IPS-20b (cell line): ENCODE measurements around the gene RITA1.
"Not testable (repeated sequence)": the region's sequence is repeated elsewhere in the genome, so short reads cannot be mapped to it uniquely, and the experiment has no call there.

Experiments used
- H3K27ac ChIP-seq: one replicate; pipeline ENCODE4 v1.5.1; 2013; ENCODE audit warnings: low read length
- H3K27me3 ChIP-seq: 2 replicates; pipeline ENCODE4 v1.6.1; 2013; ENCODE audit warnings: mild to moderate bottlenecking, low read length, inconsistent platforms; ENCODE audit not compliant: insufficient read depth
- H3K36me3 ChIP-seq: 2 replicates; pipeline ENCODE4 v1.6.1; 2013; ENCODE audit warnings: low read depth, mild to moderate bottlenecking, inconsistent platforms, low read length, moderate library complexity; ENCODE audit not compliant: insufficient read depth
- H3K4me1 ChIP-seq: 2 replicates; pipeline ENCODE4 v1.6.1; 2013; ENCODE audit warnings: mild to moderate bottlenecking, control low read depth, inconsistent platforms, low read length, moderate library complexity; ENCODE audit not compliant: insufficient read depth
- H3K4me3 ChIP-seq: 2 replicates; pipeline ENCODE4 v1.5.1; 2013; ENCODE audit warnings: mild to moderate bottlenecking, low read length, inconsistent platforms
- H3K9ac ChIP-seq: 2 replicates; pipeline ENCODE4 v1.6.1; 2013; ENCODE audit warnings: low read depth, mild to moderate bottlenecking, inconsistent platforms, low read length, moderate library complexity
- H3K9me3 ChIP-seq: 2 replicates; pipeline ENCODE4 v1.6.1; 2013; ENCODE audit warnings: mild to moderate bottlenecking, low read depth, low read length, inconsistent platforms; ENCODE audit not compliant: insufficient read depth

Gene RITA1, protein sequence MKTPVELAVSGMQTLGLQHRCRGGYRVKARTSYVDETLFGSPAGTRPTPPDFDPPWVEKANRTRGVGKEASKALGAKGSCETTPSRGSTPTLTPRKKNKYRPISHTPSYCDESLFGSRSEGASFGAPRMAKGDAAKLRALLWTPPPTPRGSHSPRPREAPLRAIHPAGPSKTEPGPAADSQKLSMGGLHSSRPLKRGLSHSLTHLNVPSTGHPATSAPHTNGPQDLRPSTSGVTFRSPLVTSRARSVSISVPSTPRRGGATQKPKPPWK

DNA sequence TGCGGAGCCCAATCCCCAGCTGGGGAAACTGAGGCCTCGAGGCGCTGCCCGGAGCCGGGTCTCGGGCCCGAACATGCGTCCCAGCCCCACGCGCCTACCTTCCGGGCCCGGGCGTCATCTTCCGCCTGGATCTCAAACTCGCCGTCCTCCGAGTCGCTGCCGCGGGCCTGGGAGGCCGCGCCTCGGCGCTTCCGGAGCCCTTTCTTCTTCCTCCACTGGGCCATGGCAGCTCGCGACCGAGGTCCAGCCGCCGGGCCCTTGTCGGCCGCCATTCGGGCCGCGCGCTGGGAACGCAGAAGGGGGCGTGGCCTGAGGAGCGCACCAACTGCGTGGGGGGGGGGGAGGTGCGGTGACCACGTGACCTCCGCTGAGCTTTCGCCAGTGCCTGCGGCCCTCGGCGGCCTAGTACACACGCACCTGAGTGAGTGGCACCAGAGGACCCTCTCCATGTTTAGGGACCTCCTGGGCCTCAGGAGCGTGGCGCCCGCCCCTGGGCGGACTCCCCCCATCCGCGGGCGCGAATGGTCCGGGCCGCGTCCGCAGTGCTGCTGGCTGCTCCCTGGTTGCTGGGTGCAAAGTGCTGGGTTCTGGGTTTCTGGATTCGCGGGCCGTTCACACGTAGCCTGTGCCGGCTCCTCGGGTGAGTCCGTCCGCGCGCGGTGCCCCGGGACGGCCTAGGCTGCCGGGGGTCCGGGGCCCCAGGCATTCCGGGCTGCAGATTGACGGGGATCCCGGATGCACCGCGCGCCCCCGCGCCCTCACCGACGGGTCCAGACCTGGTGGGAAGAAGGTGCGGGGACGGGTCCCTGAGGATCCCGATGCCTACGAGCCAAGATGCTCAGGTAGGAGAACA is at the start of gene RITA1, which contains the start of gene DDX54:
Gene RITA1 (plus strand): TSS at position 542 of the 853 bp plus-strand sequence. CDS start 1,026 bp downstream, outside the sequence.
Gene DDX54 (minus strand): TSS at position 299 of the 853 bp plus-strand sequence. CDS start 27 bp downstream, at position 272.
- Histone ChIP-seq H3K27ac (peak within 1 kb of the TSS; percentile 82), H3K9ac (peak within 1 kb of the TSS; percentile 96)

DNA sequence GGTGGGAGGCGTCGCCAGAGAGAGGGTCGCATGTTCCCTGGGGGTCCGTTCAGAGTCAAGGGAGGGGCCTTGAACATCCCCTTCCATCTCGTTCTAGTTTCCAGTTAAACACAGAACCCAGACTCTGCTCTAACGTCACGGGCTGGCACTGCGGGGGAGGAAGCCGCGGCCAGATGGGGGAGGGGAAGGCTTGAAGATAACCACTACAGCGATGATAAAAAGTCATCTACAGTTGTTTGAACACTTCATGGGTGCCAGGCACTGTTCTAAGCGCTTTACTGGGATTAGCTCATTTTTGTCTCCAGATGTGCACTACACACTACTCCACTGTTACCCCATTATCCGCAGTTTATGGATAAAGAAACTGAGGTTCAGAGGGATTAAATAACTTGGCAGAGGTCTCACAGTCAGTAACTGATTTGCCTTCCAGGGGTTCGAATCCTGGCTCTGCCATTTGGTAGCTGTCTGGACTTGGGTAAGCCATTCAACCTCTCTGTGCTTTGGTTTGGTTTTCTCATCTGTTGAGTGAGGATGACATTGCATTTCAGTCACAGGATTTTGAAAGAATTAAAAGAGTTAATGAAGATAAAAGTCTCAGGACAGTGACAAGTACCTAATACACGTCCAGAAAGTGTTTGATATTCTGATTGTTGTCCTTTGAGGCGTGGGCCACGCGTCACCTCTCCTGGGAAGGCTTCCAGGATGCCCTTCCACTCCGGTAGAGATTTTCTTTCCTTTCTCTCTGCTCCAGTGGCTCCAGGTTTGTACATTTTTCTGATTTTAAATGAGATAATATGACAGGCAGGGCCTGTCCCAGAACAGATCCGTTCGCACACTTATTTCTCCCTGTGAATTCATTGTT is 49.2 kb upstream of the RITA1 start:
- Histone ChIP-seq H3K9me3 (no peaks in the 10 kb centered on the region), H3K4me1 (no peaks in the 10 kb centered on the region), H3K4me3 (peak overlapping the region; percentile 64; the same call in 1 of the 2 replicates), H3K27me3 (peaks cover 32% of the 10 kb centered on the region), H3K9ac (no peak overlapping the region), H3K36me3 (no peaks in the 10 kb centered on the region), H3K27ac (no peak overlapping the region)

More for the DNA sequence above, at the start of gene RITA1, which contains the start of gene DDX54:
- peak within 1 kb of the TSS; percentile 90 for H3K4me3 ChIP-seq
- 0 out of 2 replicates have a peak, but pooled peaks cover 3% of the 10 kb centered on the region for H3K4me1 ChIP-seq
- no peaks in the 10 kb centered on the region for H3K27me3 ChIP-seq
- H3K9me3 ChIP-seq = no peaks in the 10 kb centered on the region
- peaks cover 32% of the 10 kb centered on the region for H3K36me3 ChIP-seq

DNA sequence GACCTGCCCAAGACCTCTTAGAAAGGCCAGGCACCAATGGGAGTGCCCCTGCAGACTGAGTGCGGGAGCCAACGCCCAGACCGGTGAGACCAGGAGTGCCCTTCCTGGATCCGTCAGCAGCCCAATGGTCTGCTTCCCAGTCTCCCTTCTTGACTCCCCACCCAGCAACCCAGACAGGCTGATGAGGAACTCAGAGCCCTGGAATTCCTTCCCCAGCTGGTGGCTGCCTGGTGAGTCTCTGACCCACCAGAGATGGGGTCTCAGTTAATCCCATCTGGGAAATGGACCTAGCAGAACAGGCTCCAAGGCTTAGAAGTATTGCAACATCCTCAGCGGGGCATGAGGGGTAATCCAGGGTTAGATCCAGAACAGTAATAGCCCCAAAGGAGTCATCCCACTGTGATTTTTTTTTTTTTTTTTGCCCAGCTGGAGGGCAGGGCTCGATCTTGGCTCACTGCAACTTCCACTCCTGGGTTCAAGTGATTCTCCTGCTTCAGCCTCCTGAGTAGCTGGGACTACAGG is 48.5 kb upstream of the RITA1 start:
- Histone ChIP-seq H3K4me1 (no peaks in the 10 kb centered on the region), H3K27me3 (peaks cover 32% of the 10 kb centered on the region), H3K27ac (no peak overlapping the region), H3K9me3 (no peaks in the 10 kb centered on the region), H3K36me3 (no peaks in the 10 kb centered on the region), H3K9ac (no peak overlapping the region), H3K4me3 (no peak overlapping the region)

DNA sequence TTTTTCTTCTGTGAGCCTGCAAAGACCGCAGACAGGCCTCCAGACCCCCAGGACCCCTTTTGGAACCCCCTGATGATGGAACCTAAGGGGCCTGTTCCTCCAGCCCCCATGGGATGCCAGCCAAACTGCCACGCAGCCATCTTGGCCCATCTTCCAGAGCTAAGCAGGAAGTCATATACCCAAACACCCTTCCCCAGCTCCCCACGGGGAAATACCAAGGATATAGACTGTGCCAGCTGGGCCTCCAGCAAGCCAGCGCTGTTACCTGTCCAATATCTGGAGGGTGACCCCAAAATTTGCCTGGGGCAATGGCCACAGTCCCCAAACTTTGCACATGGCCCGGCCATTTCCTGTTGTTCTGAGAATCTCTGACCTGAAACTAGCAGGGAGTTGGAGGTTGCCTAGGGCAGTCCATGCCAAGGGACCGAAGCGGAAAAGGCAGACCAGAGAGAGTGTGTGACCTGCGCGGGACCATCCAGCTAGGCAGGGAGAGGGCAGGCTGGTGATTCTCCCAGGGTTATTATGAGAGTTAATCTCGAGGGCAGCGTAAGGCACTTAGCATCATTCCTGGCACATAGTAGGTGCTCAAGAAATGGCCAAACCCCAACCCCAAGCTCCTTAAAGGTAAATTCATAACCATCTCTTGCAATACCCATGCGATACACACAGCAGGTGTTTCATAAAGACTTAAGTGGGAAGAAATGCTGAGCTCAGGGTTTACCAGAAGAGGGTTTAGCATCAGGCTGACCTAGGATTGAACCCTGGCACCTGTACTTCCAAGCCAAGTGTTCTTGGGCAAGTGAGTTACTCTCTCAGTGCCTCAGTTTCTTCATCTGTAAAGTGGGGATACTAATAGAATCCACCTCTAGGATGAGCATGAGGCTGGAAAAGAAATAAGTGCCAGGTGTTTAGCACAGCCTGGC is 47.4 kb upstream of the RITA1 start:
- Histone ChIP-seq H3K4me1 (no peaks in the 10 kb centered on the region), H3K36me3 (no peaks in the 10 kb centered on the region), H3K27ac (no peak overlapping the region), H3K27me3 (peaks cover 32% of the 10 kb centered on the region), H3K9me3 (no peaks in the 10 kb centered on the region), H3K9ac (no peak overlapping the region), H3K4me3 (no peak overlapping the region)

DNA sequence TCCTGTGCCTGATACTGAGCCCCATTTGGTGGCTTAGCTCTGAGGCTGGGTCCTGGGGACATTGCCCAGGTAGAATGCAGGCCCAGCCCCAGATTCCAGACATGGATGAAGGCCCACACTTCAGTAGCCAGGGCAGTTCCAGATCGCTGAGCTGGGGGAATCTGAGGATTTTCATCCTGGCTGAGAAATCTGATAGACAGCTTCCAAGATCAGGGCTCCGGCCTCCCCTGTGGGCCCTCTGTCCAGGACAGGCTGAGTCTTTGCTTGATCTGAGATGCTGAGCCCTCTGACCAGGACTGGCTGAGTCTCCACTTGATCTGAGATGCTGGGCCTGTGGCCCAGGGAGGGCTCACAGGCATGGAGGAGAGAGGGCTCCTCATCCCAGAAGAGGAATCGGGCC is 46.7 kb upstream of the RITA1 start:
- no peaks in the 10 kb centered on the region for H3K36me3 ChIP-seq
- no peaks in the 10 kb centered on the region for H3K4me1 ChIP-seq
- H3K4me3 ChIP-seq = no peak overlapping the region
- H3K27me3 ChIP-seq = peaks cover 28% of the 10 kb centered on the region
- H3K9ac ChIP-seq = no peak overlapping the region
- H3K9me3 ChIP-seq = no peaks in the 10 kb centered on the region
- no peak overlapping the region for H3K27ac ChIP-seq

DNA sequence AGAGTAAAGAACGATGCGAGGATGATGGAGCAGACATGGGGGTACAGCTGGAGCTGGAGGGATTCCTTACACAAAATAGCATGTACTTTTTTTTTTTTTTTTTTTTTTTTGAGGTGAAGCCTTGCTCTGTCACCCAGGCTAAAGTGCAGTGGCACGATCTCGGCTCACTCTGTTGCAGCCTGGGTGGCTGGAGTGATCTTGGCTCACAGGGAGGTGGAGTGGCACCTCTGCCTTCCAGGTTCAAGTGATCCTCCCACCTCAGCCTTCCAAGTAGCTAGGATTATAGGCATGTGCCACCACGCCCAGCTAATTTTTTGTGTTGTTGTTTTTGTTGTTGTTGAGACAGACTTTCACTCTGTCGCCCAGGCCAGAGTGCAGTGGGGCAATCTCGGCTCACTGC is 44.8 kb upstream of the RITA1 start:
- H3K9me3 ChIP-seq = no peaks in the 10 kb centered on the region
- H3K36me3 ChIP-seq = no peaks in the 10 kb centered on the region
- peaks cover 2% of the 10 kb centered on the region; the same call in 1 of the 2 replicates for H3K4me1 ChIP-seq
- no peak overlapping the region for H3K27ac ChIP-seq
- peaks cover 11% of the 10 kb centered on the region for H3K27me3 ChIP-seq
- H3K4me3 ChIP-seq = no peak overlapping the region
- no peak overlapping the region for H3K9ac ChIP-seq

DNA sequence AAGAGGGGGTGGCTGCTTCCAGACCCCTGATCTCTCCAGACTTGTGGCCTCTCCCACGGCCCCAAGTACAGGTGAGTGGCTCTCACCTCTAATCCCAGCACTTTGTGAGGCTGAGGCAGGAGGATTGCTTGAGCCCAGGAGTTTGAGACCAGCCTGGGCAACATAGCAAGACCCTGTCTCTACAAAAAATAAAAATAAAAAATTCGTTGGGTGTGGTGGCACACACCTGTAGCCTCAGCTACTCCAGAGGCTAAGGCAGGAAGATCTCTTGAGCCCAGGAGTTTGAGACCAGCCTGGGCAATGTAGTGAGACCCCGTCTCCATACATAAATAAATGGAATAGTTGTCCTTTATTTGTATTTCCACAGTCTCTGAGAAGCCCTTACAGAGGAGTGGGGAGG is 43.8 kb upstream of the RITA1 start:
- not testable (repeated sequence) for H3K27me3 ChIP-seq, H3K4me1 ChIP-seq, H3K4me3 ChIP-seq, H3K9me3 ChIP-seq, H3K27ac ChIP-seq, H3K9ac ChIP-seq, H3K36me3 ChIP-seq

DNA sequence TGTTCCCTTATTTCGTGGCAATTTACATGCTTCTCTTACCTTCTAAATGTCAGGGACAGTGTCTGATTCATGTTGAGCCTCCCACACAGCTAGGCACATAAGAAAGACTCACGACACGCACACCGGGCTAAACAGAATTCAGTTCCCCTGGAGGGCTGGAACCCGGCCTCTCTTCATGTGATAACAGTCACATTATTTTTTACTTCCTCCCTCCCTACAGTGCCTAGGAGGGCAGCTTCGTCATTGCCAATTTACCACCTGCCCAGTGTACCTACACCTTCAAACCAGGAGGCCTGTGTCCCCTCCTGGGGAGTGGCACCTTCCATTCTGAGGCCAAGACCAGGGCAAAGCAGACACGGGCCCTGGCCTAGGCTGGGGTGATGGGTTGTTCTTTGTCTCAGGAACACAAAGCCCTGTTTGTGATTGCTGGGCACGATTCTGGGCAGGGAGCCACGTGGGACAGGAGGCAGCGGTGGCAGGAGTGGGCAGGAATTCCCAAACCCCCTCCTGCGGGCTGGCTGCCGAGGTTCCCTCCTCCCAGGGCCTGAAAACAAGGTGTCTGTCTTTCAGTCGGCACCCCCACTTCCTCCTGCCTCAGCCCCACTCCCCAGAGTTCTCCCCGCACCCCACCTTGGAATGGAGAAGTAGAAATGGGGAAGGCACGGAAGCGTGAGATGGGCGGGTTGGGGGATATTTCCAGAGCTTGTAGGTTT is 43.2 kb upstream of the RITA1 start:
- Histone ChIP-seq H3K27me3 (no peaks in the 10 kb centered on the region), H3K4me1 (peaks cover 2% of the 10 kb centered on the region; the same call in 1 of the 2 replicates), H3K36me3 (no peaks in the 10 kb centered on the region), H3K9ac (no peak overlapping the region), H3K27ac (no peak overlapping the region), H3K4me3 (no peak overlapping the region), H3K9me3 (no peaks in the 10 kb centered on the region)

DNA sequence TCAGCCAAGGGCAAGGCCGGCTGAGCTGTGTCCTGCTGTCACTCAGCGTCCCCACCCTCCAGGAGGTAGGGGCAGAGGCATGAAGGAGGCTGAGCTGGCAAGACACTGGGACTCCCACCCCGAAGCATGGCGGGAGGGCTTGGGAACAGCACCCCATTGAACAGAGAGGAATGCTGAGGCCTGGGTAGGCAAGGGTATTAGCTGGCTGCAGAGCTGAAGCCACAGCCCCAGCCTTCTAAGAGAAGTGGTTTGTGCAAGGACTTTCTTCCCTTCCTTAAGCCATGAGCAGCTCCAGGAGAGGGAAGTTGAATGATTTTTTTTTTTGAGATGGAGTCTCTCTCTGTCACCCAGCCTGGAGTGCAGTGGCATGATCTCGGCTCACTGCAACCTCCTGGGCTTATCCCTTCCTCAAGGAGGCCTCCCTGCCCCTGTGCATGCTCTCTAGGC is 42.6 kb upstream of the RITA1 start:
- no peaks in the 10 kb centered on the region for H3K36me3 ChIP-seq
- no peak overlapping the region for H3K27ac ChIP-seq
- peaks cover 2% of the 10 kb centered on the region; the same call in 1 of the 2 replicates for H3K4me1 ChIP-seq
- no peaks in the 10 kb centered on the region for H3K9me3 ChIP-seq
- no peak overlapping the region for H3K9ac ChIP-seq
- no peak overlapping the region for H3K4me3 ChIP-seq
- no peaks in the 10 kb centered on the region for H3K27me3 ChIP-seq

DNA sequence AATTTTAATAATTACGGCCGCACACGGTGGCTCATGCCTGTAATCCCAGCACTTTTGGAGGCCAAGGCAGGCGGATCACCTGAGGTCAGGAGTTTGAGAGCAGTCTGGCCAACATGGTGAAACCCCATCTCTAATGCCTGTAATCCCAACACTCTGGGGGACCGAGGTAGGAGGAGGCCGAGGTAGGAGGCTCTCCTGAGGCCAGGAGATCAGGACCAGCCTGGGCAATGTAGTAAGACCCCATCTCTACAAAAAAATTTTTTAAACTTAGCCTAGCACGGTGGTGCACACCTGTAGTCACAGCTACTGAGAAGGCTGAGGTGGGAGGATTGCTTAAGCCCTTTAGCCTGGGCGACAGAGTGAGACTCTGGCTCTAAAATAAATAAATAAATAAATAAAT is 41.6 kb upstream of the RITA1 start:
- H3K9me3 ChIP-seq = no peaks in the 10 kb centered on the region
- no peaks in the 10 kb centered on the region for H3K36me3 ChIP-seq
- H3K27ac ChIP-seq = no peak overlapping the region
- H3K9ac ChIP-seq = no peak overlapping the region
- H3K4me3 ChIP-seq = no peak overlapping the region
- H3K27me3 ChIP-seq = no peaks in the 10 kb centered on the region
- H3K4me1 ChIP-seq = peaks cover 2% of the 10 kb centered on the region; the same call in 1 of the 2 replicates
